H9 (cell line): ENCODE results near the gene CRBN. TPM values are rescaled to one million over a fixed set of nuclear protein-coding genes. Genes with fewer than 3 reads are reported as not detected.

Experiments used
- DNase-seq: peaks from one replicate; pipeline ENCODE4 v3.0.0-alpha.2; 2017
- H2AFZ ChIP-seq: one replicate; pipeline ENCODE4 v1.6.1; 2013; ENCODE audit warnings: mild to moderate bottlenecking, low read length, control low read depth, moderate library complexity
- H2AK5ac ChIP-seq: 2 replicates; pipeline ENCODE4 v1.6.1; 2013; ENCODE audit warnings: low read length, control low read depth, mixed read lengths; ENCODE audit not compliant: insufficient read length
- H2BK120ac ChIP-seq: one replicate; pipeline ENCODE4 v1.6.1; 2013; ENCODE audit warnings: low read depth, mild to moderate bottlenecking, low read length, control low read depth, inconsistent platforms; ENCODE audit not compliant: poor library complexity, severe bottlenecking
- H2BK12ac ChIP-seq: 2 replicates; pipeline ENCODE4 v1.6.1; 2013; ENCODE audit warnings: low read length, control low read depth, mixed read lengths, low read depth; ENCODE audit not compliant: insufficient read length
- H2BK15ac ChIP-seq: 2 replicates; pipeline ENCODE4 v1.6.1; 2013; ENCODE audit warnings: low read depth, low read length, control low read depth
- H2BK20ac ChIP-seq: one replicate; pipeline ENCODE4 v1.6.1; 2013; ENCODE audit warnings: low read depth, mild to moderate bottlenecking, low read length, control low read depth, inconsistent platforms; ENCODE audit not compliant: poor library complexity, severe bottlenecking
- H2BK5ac ChIP-seq: 2 replicates; pipeline ENCODE4 v1.6.1; 2013; ENCODE audit warnings: low read length, control low read depth, mixed read lengths; ENCODE audit not compliant: insufficient read length
- H3K14ac ChIP-seq: 2 replicates; pipeline ENCODE4 v1.6.1; 2013; ENCODE audit warnings: low read length, control low read depth; ENCODE audit not compliant: insufficient read depth
- H3K18ac ChIP-seq: 2 replicates; pipeline ENCODE4 v1.6.1; 2013; ENCODE audit warnings: low read depth, mild to moderate bottlenecking, mixed read lengths, low read length, control low read depth; ENCODE audit not compliant: insufficient read length
- H3K23ac ChIP-seq: 2 replicates; pipeline ENCODE4 v1.6.1; 2013; ENCODE audit warnings: low read length, control low read depth, mixed read lengths, low read depth; ENCODE audit not compliant: insufficient read length
- H3K23me2 ChIP-seq: 2 replicates; pipeline ENCODE4 v1.6.1; 2013; ENCODE audit warnings: low read depth, mild to moderate bottlenecking, mixed read lengths, low read length, control low read depth; ENCODE audit not compliant: insufficient read length, poor library complexity, severe bottlenecking
- H3K27ac ChIP-seq: 2 replicates; pipeline ENCODE4 v1.5.1; 2013; ENCODE audit warnings: low read length, control low read depth, mixed read lengths, low read depth; ENCODE audit not compliant: insufficient read length
- H3K27me3 ChIP-seq: 2 replicates; pipeline ENCODE4 v1.6.1; 2013; ENCODE audit warnings: low read length, control low read depth, inconsistent platforms; ENCODE audit not compliant: insufficient read depth
- H3K4ac ChIP-seq: 2 replicates; pipeline ENCODE4 v1.6.1; 2013; ENCODE audit warnings: low read depth, mild to moderate bottlenecking, control low read depth, inconsistent platforms, low read length, moderate library complexity
- H3K4me1 ChIP-seq: 2 replicates; pipeline ENCODE4 v1.6.1; 2013; ENCODE audit warnings: low read length, control low read depth, inconsistent platforms; ENCODE audit not compliant: insufficient read depth
- H3K4me2 ChIP-seq: 2 replicates; pipeline ENCODE4 v1.6.1; 2013; ENCODE audit warnings: low read length, control low read depth, mixed read lengths; ENCODE audit not compliant: insufficient read length, insufficient read depth
- H3K56ac ChIP-seq: 2 replicates; pipeline ENCODE4 v1.6.1; 2013; ENCODE audit warnings: low read depth, mild to moderate bottlenecking, mixed read lengths, low read length, control low read depth; ENCODE audit not compliant: insufficient read length
- H3K79me1 ChIP-seq: 2 replicates; pipeline ENCODE4 v1.6.1; 2013; ENCODE audit warnings: low read depth, mild to moderate bottlenecking, moderate library complexity, low read length, control low read depth, inconsistent platforms; ENCODE audit not compliant: insufficient read depth, poor library complexity, severe bottlenecking
- H3K79me2 ChIP-seq: 2 replicates; pipeline ENCODE4 v1.6.1; 2013; ENCODE audit warnings: low read length, control low read depth, inconsistent platforms; ENCODE audit not compliant: insufficient read depth
- H3K9ac ChIP-seq: 2 replicates; pipeline ENCODE4 v1.6.1; 2013; ENCODE audit warnings: low read length, control low read depth, mixed read lengths; ENCODE audit not compliant: insufficient read length; ENCODE audit errors: extremely low read depth
- H3K9me3 ChIP-seq: one replicate; pipeline ENCODE4 v1.6.1; 2013; ENCODE audit warnings: low read depth, low read length, inconsistent platforms; ENCODE audit not compliant: control insufficient read depth
- H3T11ph ChIP-seq: one replicate; pipeline ENCODE4 v1.6.1; 2013; ENCODE audit warnings: mild to moderate bottlenecking, low read length, control low read depth, inconsistent platforms
- H4K20me1 ChIP-seq: one replicate; pipeline ENCODE4 v1.6.1; 2013; ENCODE audit not compliant: control insufficient read depth, insufficient read length, insufficient read depth
- H4K5ac ChIP-seq: 2 replicates; pipeline ENCODE4 v1.6.1; 2013; ENCODE audit warnings: low read depth, mild to moderate bottlenecking, mixed read lengths, low read length, control low read depth; ENCODE audit not compliant: insufficient read length
- H4K8ac ChIP-seq: replicated peaks from 2 replicates; pipeline ENCODE4 v1.6.1; 2013; ENCODE audit warnings: low read length, control low read depth, mixed read lengths, low read depth; ENCODE audit not compliant: insufficient read length
- H4K91ac ChIP-seq: 2 replicates; pipeline ENCODE4 v1.6.1; 2013; ENCODE audit warnings: low read depth, mild to moderate bottlenecking, moderate library complexity, mixed read lengths, low read length, control low read depth; ENCODE audit not compliant: insufficient read length
- H3K27ac Mint-ChIP-seq, 3 experiments: 2 replicates in 2 of 3; 3 replicates in 1 of 3; pipeline ENCODE4 v1.8.0; 2020 to 2021; ENCODE audit warnings: mixed read lengths in 3 of 3, mild to moderate bottlenecking in 1 of 3, moderate library complexity in 1 of 3
- H3K27me3 Mint-ChIP-seq: 2 replicates; pipeline ENCODE4 v1.8.0; 2021; ENCODE audit warnings: low read depth, mild to moderate bottlenecking, moderate library complexity, mixed read lengths
- H3K36me3 Mint-ChIP-seq, 3 experiments: 2 replicates in 2 of 3; 3 replicates in 1 of 3; pipeline ENCODE4 v1.8.0; 2020 to 2021; ENCODE audit warnings: low read depth in 3 of 3, mixed read lengths in 3 of 3; ENCODE audit not compliant: insufficient read depth in 1 of 3
- H3K4me1 Mint-ChIP-seq, 2 experiments: 2 replicates each; pipeline ENCODE4 v1.8.0; 2020; ENCODE audit warnings: mixed read lengths in 2 of 2
- H3K4me3 Mint-ChIP-seq, 2 experiments: 2 replicates in 1 of 2; 3 replicates in 1 of 2; pipeline ENCODE4 v1.8.0; 2020 to 2021; ENCODE audit warnings: mild to moderate bottlenecking in 2 of 2, mixed read lengths in 2 of 2, moderate library complexity in 1 of 2
- H3K9me3 Mint-ChIP-seq, 2 experiments: 2 replicates in 1 of 2; 3 replicates in 1 of 2; pipeline ENCODE4 v1.8.0; 2020; ENCODE audit warnings: mild to moderate bottlenecking in 2 of 2, mixed read lengths in 2 of 2, moderate library complexity in 1 of 2
- WGBS: extraction: QIAGEN DNeasy Blood & Tissue Kit; methylation state at CpG from one replicate; pipeline ENCODE4 v1.1.7; 2013; ENCODE audit warnings: missing lambda C conversion rate, low lambda C conversion rate, mixed read lengths; ENCODE audit not compliant: insufficient read length; ENCODE audit errors: extremely low coverage; 5-methylcytosine and 5-hydroxymethylcytosine counted together
- total RNA-seq: library from RNA; stranded (reverse); gene quantifications from 2 replicates; pipeline ENCODE4 v1.2.1, GENCODE V29; 2021
- TF ChIP-seq, protein P1 (sequence below): fragments of 200-600 bp; sonication (generic); conservative IDR thresholded peaks from 3 replicates; pipeline ENCODE4 v1.8.0; 2021; ENCODE audit warnings: antibody characterized with exemption, mild to moderate bottlenecking

The CRBN gene
- total RNA-seq, 1 experiment from 2014 or later: 40.2 TPM

DNA sequence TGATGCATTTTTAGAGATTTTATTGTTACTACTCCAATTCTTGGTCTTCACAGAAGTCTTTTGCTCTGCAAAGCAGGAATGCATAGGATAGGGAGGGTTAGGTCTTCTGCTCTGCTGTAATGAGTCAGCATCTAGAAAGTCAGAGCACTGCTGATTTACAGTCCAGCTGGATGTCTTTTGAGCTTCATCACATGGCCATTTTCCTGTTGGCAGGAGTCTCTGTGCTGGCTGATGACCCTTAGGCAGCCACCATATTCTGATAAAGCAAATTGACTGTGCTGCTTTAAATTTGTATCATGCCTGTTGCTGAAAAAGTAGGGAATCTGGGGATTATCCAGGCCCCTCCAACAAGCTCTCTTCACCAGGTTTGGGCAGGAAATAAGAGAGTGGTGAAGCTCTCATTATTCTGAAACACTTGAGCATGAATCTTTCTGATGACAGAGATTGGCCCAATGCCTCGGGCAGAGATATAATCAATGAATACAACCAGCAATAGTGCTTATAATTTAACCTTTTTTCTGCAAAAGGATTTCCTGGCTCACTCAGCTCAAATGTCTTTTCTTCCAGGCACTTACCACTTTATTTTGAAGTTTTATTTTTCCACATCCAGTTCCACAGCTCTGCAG is 9.7 kb upstream of the CRBN start:
- no peak overlapping the region for H3K9ac ChIP-seq
- H4K20me1 ChIP-seq: no peaks in the 10 kb centered on the region
- H3K18ac ChIP-seq: no peak overlapping the region
- H3K23ac ChIP-seq: no peak overlapping the region
- no peaks in the 10 kb centered on the region for H3K23me2 ChIP-seq
- H4K5ac ChIP-seq: no peak overlapping the region
- H3K9me3 ChIP-seq: no peaks in the 10 kb centered on the region
- TF ChIP-seq, protein P1, sequence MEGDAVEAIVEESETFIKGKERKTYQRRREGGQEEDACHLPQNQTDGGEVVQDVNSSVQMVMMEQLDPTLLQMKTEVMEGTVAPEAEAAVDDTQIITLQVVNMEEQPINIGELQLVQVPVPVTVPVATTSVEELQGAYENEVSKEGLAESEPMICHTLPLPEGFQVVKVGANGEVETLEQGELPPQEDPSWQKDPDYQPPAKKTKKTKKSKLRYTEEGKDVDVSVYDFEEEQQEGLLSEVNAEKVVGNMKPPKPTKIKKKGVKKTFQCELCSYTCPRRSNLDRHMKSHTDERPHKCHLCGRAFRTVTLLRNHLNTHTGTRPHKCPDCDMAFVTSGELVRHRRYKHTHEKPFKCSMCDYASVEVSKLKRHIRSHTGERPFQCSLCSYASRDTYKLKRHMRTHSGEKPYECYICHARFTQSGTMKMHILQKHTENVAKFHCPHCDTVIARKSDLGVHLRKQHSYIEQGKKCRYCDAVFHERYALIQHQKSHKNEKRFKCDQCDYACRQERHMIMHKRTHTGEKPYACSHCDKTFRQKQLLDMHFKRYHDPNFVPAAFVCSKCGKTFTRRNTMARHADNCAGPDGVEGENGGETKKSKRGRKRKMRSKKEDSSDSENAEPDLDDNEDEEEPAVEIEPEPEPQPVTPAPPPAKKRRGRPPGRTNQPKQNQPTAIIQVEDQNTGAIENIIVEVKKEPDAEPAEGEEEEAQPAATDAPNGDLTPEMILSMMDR: no peak
- H2BK5ac ChIP-seq: no peak overlapping the region
- H2BK15ac ChIP-seq: no peak overlapping the region
- no peaks in the 10 kb centered on the region for H3K79me1 ChIP-seq
- H3K4me2 ChIP-seq: no peak overlapping the region
- H2AFZ ChIP-seq: no peak overlapping the region
- H3K27me3 Mint-ChIP-seq: peaks cover 43% of the 10 kb centered on the region
- no peak overlapping the region for H3K4me3 Mint-ChIP-seq
- H3K4me1 ChIP-seq: no peaks in the 10 kb centered on the region
- no CpG with 5 or more reads among the region's 1 CpG for WGBS
- H3K36me3 Mint-ChIP-seq: no peaks in the 10 kb centered on the region
- H4K91ac ChIP-seq: no peak overlapping the region
- H3K14ac ChIP-seq: no peak overlapping the region
- H3K27ac Mint-ChIP-seq: no peak overlapping the region
- H4K8ac ChIP-seq: no peak overlapping the region
- H3K56ac ChIP-seq: no peak overlapping the region
- peaks cover 0 to 6% of the 10 kb centered on the region in 2 experiments; a peak in 2 of 5 replicates for H3K9me3 Mint-ChIP-seq
- no peak overlapping the region for H2BK20ac ChIP-seq
- no peak overlapping the region for H2AK5ac ChIP-seq
- no peaks in the 10 kb centered on the region for H3K79me2 ChIP-seq
- no peak overlapping the region for H2BK120ac ChIP-seq
- H3K4me1 Mint-ChIP-seq: peaks cover 5 to 8% of the 10 kb centered on the region in 2 experiments; a peak in 3 of 4 replicates
- H3K27me3 ChIP-seq: no peaks in the 10 kb centered on the region
- H3K27ac ChIP-seq: no peak overlapping the region
- H3K4ac ChIP-seq: no peak overlapping the region
- no peak for DNase-seq
- no peak overlapping the region for H2BK12ac ChIP-seq
- H3T11ph ChIP-seq: no peak overlapping the region
